GM18907 (cell line): Measurements from ENCODE around the gene FAR1.
"Not testable (repeated sequence)": the region's sequence is repeated elsewhere in the genome, so short reads cannot be mapped to it uniquely, and the experiment has no call there.

Source experiments
- ATAC-seq: cut with Tn5 transposase; IDR thresholded peaks from one replicate; pipeline ENCODE4 v1.9.1; 2021; ENCODE audit warnings: mild to moderate bottlenecking, moderate library complexity; ENCODE audit not compliant: unreplicated experiment

The FAR1 gene

DNA sequence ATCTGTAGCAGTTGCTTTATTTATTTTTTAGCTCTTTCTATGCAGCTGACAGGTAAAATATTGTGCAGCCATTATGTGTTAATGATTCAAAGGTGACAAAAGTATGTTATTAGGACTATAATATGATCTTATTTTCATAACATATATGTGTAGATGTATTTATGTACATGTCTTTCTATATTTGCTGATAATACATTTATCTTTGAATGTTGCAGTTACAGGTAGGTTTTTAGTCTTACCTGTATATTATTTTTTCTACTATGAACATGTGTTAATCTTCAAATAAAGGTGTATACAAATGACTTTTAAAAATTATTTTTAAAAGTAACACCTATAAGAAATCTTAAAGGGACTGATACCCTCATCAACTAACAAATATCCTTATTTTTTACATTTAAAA lies 33.6 kb downstream of the FAR1 start:
- no peak for ATAC-seq

DNA sequence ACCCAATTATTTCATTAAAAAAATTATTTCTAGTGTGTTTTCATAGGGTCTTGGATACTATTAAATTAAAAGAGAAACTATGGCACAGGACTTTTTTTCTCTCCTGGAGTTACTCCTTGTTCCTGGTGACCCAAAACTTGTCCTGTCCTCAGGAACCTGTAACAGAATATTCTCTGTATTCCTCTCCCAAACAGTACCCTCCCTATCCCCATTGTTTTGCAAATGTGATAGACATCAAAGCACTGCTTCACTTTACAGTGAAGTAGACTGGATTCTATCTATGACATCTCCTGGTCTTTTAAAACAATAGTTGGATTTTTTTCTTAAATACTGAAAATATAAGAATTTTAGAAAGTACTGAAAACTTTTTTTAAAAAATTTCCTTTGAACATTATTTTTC lies 37.2 kb downstream of the FAR1 start:
- ATAC-seq, result no peak

DNA sequence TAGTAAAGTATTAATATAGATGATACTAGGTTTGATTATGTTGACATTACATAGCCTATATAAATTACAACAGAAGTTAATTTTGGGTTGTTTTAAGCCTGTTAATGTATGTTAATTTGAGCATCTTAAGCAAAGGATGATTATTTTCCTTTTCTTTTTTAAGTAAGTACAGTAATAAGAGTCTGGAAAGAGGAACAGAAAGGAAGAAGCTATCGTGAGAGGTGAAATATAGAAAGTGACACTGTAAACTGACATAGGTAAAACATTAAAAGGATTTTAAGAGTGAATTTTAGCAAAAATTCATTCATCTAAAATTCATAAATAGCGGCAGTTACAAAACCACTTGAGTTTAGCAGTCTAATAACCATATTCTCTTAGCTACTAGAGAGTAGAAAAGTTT lies 45.5 kb downstream of the FAR1 start:
- no peak for ATAC-seq

DNA sequence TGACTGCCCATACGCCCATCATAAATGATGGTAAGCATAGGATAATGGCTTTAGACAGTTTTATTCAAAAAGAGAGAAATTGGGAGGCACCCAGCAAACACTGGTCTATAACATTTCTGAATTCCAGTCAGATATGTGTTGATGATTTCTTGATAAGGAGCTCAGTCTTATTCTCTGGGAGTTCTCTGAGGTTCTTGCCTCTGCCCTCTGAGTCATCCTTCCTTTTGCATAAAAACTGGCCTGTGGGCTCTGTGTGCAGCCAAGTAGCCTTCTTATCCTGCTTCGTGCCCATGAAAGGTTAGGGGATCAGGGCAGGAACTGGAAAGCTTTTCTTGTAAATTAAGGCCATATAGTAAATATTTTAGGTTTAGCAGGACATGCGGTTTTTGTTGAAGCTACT lies 48.9 kb downstream of the FAR1 start:
- ATAC-seq, result no peak

DNA sequence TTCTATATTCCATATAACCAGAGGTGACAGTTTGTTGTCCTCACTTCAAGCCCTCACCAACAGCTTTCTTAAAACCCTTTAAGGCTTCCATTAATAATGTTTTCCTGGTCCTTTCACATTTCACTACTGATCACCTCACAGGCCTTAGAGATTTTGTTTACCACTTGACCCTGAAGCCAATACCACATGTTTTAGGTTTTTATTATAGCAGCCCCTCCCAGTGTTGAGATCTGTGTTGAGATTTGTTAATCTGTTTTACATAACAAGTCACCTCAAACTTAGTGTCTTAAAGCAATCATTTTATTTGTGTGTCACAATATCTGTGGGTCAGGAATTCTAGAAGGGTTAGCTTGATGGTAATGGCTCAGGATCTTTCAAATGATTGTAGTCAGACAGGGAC lies 49.9 kb downstream of the FAR1 start:
- ATAC-seq, result no peak

DNA sequence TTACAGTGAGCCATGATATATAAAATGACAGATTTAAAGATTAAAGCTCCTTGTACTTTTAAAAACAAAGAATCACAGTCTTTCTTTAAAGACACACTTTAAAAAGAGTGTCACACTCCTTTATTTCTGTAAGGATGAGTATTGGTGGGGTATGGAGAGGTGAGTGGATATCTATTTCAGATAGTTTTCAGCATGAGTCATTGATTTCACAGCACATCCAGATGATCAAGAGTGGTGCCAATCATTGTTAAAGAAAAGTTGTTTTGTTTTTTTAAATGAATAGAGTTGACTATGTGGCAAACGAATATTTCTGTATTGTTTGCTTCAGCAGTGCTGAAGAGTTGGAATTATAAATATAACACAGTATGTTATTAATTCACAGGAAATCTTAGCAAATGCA lies 52.5 kb downstream of the FAR1 start:
- no peak for ATAC-seq

DNA sequence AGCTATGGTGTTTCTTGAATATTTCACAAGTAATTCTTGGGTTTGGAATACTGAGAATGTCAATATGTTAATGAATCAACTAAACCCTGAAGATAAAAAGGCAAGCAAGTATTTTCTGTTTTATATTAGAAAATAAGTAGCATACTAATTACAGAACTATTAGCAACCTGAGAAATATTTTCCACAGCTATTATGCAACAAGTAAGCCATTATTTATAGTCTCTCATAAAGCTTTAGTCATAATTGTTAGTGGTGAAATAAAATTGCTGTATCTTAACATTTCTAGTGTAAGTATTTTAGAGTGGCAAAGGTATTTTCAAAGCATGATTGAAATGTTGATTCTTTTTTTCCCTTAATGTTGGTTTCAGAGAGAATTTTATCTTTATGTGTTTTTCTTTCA lies 53.3 kb downstream of the FAR1 start:
- no peak for ATAC-seq

DNA sequence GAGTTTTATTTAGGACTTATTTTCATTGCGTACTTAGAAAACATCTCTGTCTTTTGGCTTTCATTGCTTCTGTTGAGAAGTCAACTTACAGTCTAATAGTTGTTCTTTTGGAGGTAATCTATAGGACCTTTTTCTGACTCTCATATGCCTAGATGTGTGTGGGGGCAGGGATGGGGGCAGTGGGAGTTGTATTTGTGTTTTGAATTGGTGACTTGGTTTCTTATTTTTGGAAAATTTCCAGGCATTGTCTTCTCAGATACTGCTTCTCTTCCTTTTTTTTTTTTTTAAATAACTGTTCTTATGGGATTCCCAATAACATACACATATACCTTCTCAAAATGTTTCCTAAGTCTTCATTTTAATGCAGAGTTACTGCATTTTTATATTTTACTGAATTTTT lies 58.0 kb downstream of the FAR1 start:
- ATAC-seq, result no peak

DNA sequence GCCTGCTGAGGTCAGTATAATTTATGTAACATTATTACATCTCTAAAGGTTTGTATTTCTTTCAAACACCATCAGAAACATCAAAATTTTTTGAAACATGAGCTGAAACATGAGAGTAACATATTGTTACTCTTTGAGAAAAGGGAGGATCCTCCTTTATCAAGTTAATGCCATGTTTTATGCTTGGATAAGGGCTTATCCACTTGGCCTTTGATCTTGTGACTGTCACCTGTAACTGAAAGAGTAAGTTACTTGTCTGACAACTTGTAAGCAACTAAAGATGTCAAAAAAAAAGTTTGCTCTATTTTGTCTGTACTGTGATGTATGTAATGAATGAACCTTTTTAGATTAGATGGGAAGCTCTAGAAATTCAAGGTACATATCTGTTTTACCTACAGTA lies 59.6 kb downstream of the FAR1 start:
- ATAC-seq, result no peak

DNA sequence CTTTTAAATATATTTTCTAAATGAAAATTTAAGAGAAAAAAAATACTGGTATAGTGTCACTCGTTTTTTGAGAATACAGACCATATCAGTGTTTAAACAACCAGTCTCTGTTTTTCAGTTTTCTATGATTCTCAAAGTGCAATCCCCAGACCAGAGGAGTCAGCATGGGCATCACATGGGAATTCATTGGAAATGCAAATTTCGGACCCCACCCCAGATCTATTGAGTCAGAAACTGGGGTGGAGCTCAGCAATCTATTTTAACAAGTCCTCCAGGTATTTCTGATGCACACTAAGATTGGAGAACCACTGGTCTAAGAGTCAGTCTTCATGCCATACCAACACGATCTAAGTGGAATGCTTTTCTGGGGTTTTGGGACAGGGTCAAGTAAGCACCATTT lies 66.1 kb downstream of the FAR1 start:
- no peak for ATAC-seq

DNA sequence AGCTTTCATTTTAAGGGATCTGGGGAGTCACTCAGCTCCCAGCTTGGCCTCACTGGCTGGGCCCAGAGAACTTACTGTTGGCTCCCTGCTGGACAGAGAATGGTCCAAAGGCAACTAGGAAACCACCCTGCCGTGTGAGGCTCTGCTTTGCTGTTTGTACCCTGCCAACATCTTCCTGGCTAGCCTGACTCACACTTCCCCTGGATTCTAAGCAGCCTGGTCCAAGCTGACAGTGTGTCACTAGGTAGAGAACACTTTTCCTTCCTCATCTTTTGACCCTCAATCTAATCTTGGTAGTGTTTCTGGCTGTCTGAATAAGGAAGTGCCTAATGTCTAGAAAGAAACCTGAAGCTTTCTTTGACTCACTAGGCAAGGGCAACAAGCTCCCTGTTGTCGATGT lies 76.7 kb downstream of the FAR1 start:
- ATAC-seq, result no peak

DNA sequence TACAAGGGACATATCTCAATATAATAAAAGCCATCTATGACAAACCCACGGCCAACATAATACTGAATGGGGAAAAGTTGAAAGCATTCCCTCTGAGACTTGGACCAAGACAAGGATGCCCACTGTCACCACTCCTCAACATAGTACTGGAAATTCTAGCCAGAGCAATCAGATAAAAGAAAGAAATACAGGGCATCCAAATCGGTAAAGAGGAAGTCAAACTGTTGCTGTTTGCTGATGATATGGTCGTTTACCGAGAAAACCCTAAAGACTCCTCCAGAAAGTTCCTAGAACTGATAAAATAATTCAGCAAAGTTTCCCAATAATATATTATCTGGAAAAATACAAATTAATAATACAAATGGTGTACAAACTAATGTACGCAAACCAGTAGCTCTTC lies 84.8 kb downstream of the FAR1 start:
- ATAC-seq, result not testable (repeated sequence)

DNA sequence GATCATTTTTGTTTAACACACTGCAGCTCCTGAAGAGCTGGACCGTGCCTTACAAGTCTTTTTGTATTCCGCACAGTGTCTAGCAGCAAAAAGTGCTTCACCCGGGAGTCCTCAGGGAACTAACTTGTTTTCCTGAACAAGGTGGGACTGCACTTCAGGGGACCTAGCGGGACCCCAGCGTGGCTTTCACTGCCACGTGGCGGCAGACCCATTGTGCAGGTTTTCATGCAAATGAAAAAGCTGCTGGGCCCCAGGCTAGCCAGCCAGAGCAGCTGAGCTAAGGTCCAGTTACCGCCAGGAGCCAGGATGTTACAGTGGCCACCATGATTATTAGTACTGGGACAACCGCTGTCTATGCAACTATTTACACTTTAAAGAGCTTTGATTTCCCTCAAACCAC lies 90.6 kb downstream of the FAR1 start:
- no peak for ATAC-seq

DNA sequence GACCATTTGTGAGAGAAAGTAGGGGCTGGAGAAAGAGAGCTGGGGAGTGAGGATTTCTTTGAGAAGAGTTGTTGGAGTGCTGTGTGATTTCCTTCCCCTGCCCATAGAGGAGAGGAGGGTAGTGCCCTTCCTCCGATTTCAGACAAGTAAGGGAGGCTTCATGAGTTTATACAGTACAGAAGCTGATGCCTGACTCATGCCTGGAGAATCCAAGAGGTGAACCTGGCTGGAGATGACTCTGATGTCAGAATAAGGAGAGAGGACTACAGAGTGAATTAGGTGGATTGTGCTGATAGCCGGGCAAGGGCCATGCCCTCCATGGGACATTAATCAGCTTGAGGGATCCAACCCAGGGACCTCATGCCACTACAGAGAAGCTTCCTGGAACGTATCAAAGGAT lies 91.6 kb downstream of the FAR1 start:
- ATAC-seq, result no peak

DNA sequence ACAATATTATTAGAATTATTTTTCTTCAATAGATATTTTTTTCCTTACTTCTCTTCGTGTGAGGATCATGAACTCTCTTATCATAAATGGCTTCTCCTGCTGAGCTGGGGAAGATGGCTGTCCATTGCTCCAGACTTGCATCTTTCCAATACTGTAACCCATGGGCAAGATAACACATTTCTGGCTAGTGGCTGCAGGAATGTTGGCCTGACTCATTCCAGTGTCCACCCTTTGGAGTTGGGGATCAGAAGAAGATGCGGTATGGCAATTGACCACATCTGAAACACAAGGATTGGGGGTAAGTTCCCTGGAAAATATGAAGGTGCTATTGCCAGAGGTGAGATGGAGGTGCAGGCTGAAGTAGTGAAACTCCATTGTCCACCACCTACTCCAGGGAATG lies 92.8 kb downstream of the FAR1 start:
- no peak for ATAC-seq

DNA sequence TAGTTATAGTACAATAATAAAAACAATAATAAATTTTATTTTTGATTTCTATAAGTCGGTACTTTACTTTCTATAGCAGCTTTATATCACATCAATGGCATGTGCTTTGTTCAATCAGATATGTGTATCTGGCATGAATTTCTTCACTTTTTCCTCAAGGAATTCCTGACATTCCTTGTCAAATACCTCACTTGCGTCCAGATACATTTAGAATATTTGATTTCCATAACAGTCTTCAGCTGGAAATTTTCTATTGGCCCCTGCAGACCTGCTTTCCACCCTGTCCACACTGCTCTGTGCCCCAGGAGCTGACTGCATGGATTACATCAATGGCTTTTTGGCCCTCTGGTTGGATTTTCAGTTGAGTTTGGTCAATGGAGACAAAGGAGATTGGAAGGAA lies 93.2 kb downstream of the FAR1 start:
- ATAC-seq, result no peak

DNA sequence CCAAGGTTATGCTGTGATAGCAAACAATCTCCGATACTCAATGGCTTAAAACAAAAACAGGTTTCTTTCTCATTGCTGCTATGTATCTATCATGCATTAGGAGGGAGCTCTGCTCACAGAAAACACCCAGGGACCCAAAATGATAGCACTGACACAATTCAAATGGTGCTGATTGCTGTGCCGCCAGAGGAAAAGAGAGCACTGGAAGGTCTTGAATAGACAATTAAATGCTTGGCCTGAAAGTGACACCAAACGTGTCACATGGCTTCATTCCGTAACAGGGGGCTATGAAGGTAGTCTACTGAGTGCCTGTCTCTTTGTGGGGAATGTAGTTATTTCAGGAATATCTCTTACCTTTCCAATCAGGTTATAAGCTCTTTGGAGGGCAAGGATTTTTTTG lies 94.2 kb downstream of the FAR1 start:
- no peak for ATAC-seq

DNA sequence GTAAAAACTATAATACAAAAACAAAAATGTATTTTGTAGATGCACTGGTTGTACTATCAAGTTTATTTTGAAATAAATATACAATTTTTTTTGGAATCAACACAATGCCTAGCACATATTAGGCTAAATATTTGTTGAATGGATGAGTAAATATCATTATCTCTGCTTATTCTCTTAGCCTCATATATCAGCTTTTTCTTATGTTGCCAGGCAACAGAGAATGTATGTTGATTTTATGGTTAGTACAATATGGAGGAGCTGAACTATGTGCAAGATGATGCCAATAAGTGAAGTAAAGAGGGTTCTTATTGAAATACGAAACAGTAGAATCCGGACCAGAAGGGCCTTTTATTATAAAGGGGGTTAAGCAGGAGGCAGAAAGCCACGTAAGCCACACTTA lies 94.9 kb downstream of the FAR1 start:
- ATAC-seq, result no peak

DNA sequence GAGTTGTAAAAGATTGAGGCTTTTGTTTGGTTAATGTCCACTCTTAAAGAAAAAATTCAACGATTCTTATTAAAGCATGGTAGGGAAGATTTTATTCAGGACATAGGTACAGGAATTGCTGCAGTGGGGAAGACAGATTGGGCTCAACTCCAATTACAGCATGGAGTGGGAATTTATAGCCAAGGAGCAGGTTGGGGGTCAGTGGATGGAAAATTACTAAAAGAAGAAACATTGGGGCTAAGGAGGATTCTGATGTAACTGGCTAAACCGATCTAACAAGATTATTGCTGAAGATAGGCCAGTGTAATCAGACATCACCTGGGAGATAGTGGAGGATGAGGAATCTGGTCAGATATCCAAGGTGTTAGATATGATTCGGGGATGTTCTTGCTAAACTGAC lies 97.4 kb downstream of the FAR1 start:
- no peak for ATAC-seq

DNA sequence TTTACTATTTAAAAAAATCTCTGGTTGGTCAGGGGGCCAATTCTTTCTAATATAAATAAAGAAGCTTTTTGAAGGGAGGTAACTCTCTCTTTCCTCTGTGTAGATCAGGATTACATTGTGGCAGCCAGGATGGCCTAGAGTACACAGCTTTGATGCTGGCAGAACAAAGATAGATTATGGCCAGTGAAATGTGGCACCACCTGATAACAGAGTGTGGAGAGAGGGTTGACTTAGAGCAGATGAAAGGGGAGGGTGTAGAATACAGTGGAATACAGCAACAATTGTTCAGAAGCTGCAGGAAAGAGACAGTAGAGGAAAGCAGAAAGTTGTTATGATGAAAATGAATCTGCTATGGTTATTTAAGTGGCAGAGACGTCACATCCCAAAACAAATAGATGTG lies 99.0 kb downstream of the FAR1 start:
- no peak for ATAC-seq

DNA sequence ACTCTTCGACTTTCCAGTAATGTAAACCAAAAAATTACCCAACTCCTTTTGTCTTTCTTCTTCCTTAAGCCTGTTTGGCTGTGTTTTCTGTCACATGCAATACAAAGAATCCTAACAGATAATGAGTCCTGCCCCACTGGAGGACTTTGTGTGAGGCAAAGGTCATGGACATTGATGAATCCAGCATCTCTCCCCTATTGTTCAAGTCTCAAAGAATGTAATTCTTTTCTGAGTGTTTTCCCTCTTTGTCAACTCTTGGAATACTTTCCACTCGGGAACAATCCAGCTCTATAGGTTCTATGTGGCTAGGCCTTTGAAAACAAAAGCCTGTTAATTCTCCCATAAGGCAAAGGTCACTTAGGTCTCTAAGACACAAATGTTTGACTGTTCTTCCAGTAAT lies 100.7 kb downstream of the FAR1 start:
- ATAC-seq, result no peak

DNA sequence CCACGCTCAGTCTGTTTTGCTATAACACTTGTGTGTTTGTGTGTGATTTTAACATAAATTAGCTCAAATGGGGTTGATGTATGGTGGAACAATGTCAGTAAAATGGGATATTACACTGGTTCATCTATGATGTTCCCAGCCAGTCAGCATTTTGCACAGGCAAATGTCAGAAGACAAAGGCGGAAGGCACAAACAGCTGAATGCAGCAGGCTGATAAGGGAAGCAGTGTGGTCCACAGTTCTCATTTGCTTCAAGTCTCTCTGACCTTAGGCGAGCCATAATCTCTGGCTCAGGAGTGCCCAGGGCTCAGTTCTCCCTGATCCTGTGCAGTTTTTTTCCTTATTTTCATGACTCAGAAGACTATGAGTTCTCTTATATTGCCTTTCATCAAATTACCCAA lies 102.7 kb downstream of the FAR1 start:
- no peak for ATAC-seq

DNA sequence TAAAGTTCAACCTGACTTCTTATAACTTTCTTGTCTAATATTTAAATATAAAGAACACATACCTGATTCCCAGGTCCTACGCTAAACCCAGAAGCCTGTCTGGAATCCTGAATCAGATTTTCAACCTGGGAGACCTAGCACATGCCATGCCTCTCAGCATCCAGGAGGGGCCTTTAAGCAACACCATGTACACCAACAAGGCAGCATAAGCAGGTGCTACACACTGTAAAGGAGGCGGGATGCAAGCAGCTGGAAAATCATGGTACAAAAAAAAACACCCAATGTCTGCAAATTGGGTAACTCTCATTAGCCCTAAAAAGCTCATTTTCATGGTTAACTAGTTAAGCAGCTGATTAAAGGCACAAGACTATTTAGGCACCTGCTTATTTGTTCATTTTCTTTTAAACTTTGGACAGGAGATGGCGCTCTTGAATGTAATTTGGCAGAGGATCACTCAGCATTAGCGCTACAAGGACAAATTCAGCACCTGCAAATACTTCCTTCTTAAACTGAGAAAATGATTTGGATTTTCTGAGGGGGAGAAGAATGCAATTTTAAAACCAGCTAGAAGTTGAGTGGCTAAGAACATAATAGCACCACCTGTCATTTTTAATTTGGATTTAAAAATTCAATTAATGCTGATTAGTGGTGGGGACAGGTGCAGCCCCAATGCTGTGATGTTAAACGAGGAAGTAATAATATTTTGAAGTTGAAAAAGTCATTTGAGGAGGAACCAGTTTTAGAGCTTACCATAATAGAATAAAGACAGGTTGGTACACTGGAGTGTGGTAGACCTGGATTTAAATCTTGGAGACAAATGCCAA lies 104.0 kb downstream of the FAR1 start:
- ATAC-seq, result no peak
